ENCODE data around the gene TBPL1. TPM values are rescaled to one million over a fixed set of nuclear protein-coding genes. Genes with fewer than 3 reads are reported as not detected.
A peak's percentile ranks its signal among the peaks of the same experiment; 100 is the strongest.

TBPL1 gene
- polyA plus RNA-seq (25.4 to 39.1 TPM (median 26.4 TPM) in 3 replicates), polyA minus RNA-seq (3.8 to 18.5 TPM (median 14.2 TPM) in 3 replicates)
- 23.7 TPM for polyA plus RNA-seq (2011; ENCODE audit: low read depth)
- 24.3 and 44.2 TPM in 2 replicates for polyA plus RNA-seq (2011; cell fraction: cytosol; rRNA removed)
- polyA plus RNA-seq (2011; cell fraction: nucleus; rRNA removed) = 15.4 and 25.6 TPM in 2 replicates
- polyA plus RNA-seq (2012; ENCODE audit: low replicate concordance) = 27.1 and 28.0 TPM in 2 replicates
- 16.9 TPM for polyA minus RNA-seq (2011; cell fraction: cytosol; rRNA and poly(A)+ RNA removed)
- 6.5 and 9.9 TPM in 2 replicates for polyA minus RNA-seq (2011; cell fraction: nucleus; rRNA and poly(A)+ RNA removed)

- DNase-seq (ENCODE audit: low read depth, low spot score) (no peak), FAIRE-seq (no peak)
- no peaks in the 10 kb centered on the region for H3K9me3 ChIP-seq (ENCODE audit: control insufficient read depth, low read depth, low read length)
- no peak for TF ChIP-seq EZH2 (IDR thresholded peaks at IDR 0.05; ENCODE audit: low read length)
- TF ChIP-seq, protein P1, sequence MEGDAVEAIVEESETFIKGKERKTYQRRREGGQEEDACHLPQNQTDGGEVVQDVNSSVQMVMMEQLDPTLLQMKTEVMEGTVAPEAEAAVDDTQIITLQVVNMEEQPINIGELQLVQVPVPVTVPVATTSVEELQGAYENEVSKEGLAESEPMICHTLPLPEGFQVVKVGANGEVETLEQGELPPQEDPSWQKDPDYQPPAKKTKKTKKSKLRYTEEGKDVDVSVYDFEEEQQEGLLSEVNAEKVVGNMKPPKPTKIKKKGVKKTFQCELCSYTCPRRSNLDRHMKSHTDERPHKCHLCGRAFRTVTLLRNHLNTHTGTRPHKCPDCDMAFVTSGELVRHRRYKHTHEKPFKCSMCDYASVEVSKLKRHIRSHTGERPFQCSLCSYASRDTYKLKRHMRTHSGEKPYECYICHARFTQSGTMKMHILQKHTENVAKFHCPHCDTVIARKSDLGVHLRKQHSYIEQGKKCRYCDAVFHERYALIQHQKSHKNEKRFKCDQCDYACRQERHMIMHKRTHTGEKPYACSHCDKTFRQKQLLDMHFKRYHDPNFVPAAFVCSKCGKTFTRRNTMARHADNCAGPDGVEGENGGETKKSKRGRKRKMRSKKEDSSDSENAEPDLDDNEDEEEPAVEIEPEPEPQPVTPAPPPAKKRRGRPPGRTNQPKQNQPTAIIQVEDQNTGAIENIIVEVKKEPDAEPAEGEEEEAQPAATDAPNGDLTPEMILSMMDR (optimal IDR thresholded peaks at IDR 0.05 in 1 of 3, IDR thresholded peaks at IDR 0.05 in 1 of 3, conservative IDR thresholded peaks at IDR 0.05 in 1 of 3; ENCODE audit: extremely low read depth in 1 of 3, insufficient read depth in 2 of 3, low read length in 3 of 3) = no peak
- no peaks in the 10 kb centered on the region for H4K20me1 ChIP-seq (ENCODE audit: control insufficient read depth, extremely low read depth, insufficient read depth, low read length)
- peak within 1 kb of the TSS; percentile 75 for H3K27ac ChIP-seq (ENCODE audit: control insufficient read depth, insufficient read depth, low read length)
- H3K36me3 ChIP-seq (ENCODE audit: control insufficient read depth in 2 of 2, extremely low read depth in 1 of 2, insufficient read depth in 2 of 2, low read length in 2 of 2) = no peaks in the 10 kb centered on the region
- peak within 1 kb of the TSS; percentile 90 for H3K4me2 ChIP-seq (ENCODE audit: control insufficient read depth, extremely low read depth, insufficient read depth, low read depth, low read length)
- H3K4me1 ChIP-seq (ENCODE audit: control insufficient read depth, extremely low read depth, insufficient read depth, low read length) = peaks cover 8% of the 10 kb centered on the region
- no peaks in the 10 kb centered on the region for H3K9me1 ChIP-seq (ENCODE audit: control insufficient read depth, extremely low read depth, insufficient read depth, low read length)
- peak within 1 kb of the TSS; percentile 97 for H2AFZ ChIP-seq (ENCODE audit: control insufficient read depth, low read length)
- dilution Hi-C loops (cut with MboI; ENCODE audit: extremely low pct_ligation_motif_present, low sequenced_read_pairs) = no loop called here
- no peaks in the 10 kb centered on the region for H3K27me3 ChIP-seq (ENCODE audit: control insufficient read depth, extremely low read depth, insufficient read depth, low read length)
- H3K4me3 ChIP-seq (ENCODE audit: control insufficient read depth in 2 of 3, extremely low read depth in 1 of 3, insufficient read depth in 2 of 3, low read depth in 1 of 3, low read length in 3 of 3) = peak within 1 kb of the TSS; percentile 87 to 90 (median 88)
- peaks cover 48% of the 10 kb centered on the region for H3K79me2 ChIP-seq (ENCODE audit: control insufficient read depth, insufficient read depth, low read length)
- peak within 1 kb of the TSS; percentile 81 for H3K9ac ChIP-seq (ENCODE audit: control insufficient read depth, extremely low read depth, insufficient read depth, low read length)
Observed at GRCh38 chr6:133952815-133953633, at the start of gene TBPL1. TBPL1 (plus strand) TSS chr6:133953224; CDS start chr6:133980126, 26,902 bp downstream.

- H3K9ac ChIP-seq (ENCODE audit: control insufficient read depth, extremely low read depth, insufficient read depth, low read length) = no peak overlapping the region
- H4K20me1 ChIP-seq (ENCODE audit: control insufficient read depth, extremely low read depth, insufficient read depth, low read length) = no peaks in the 10 kb centered on the region
- no peaks in the 10 kb centered on the region for H3K79me2 ChIP-seq (ENCODE audit: control insufficient read depth, insufficient read depth, low read length)
- DNase-seq (ENCODE audit: low read depth, low spot score) (no peak), FAIRE-seq (no peak)
- TF ChIP-seq EZH2 (IDR thresholded peaks at IDR 0.05; ENCODE audit: low read length) = no peak
- TF ChIP-seq, protein P1 (optimal IDR thresholded peaks at IDR 0.05 in 1 of 3, IDR thresholded peaks at IDR 0.05 in 1 of 3, conservative IDR thresholded peaks at IDR 0.05 in 1 of 3; ENCODE audit: extremely low read depth in 1 of 3, insufficient read depth in 2 of 3, low read length in 3 of 3) = no peak
- no peak overlapping the region for H3K4me3 ChIP-seq (ENCODE audit: control insufficient read depth in 2 of 3, extremely low read depth in 1 of 3, insufficient read depth in 2 of 3, low read depth in 1 of 3, low read length in 3 of 3)
- no peaks in the 10 kb centered on the region for H3K36me3 ChIP-seq (ENCODE audit: control insufficient read depth in 2 of 2, extremely low read depth in 1 of 2, insufficient read depth in 2 of 2, low read length in 2 of 2)
- no peaks in the 10 kb centered on the region for H3K9me3 ChIP-seq (ENCODE audit: control insufficient read depth, low read depth, low read length)
- no peak overlapping the region for H3K4me2 ChIP-seq (ENCODE audit: control insufficient read depth, extremely low read depth, insufficient read depth, low read depth, low read length)
- no peak overlapping the region for H3K27ac ChIP-seq (ENCODE audit: control insufficient read depth, insufficient read depth, low read length)
- H2AFZ ChIP-seq (ENCODE audit: control insufficient read depth, low read length) = no peak overlapping the region
- dilution Hi-C loops (cut with MboI; ENCODE audit: extremely low pct_ligation_motif_present, low sequenced_read_pairs) = no loop called here
- H3K4me1 ChIP-seq (ENCODE audit: control insufficient read depth, extremely low read depth, insufficient read depth, low read length) = no peaks in the 10 kb centered on the region
- H3K9me1 ChIP-seq (ENCODE audit: control insufficient read depth, extremely low read depth, insufficient read depth, low read length) = no peaks in the 10 kb centered on the region
- peaks cover 18% of the 10 kb centered on the region for H3K27me3 ChIP-seq (ENCODE audit: control insufficient read depth, extremely low read depth, insufficient read depth, low read length)
Observed at GRCh38 chr6:133903855-133904254, 49.2 kb upstream of the TBPL1 start.
